OCI-LY1 (cell line): ENCODE results near the gene TOB1.

Source experiments
- H2AFZ ChIP-seq: fragments of 200-600 bp; sonication (generic), shearing (Covaris generic); 2 replicates; pipeline ENCODE4 v1.6.0; 2014; ENCODE audit warnings: antibody characterized with exemption, mild to moderate bottlenecking, low read length
- H3F3A ChIP-seq: fragments of 200-600 bp; sonication (generic), shearing (Covaris generic); 2 replicates; pipeline ENCODE4 v1.6.0; 2014; ENCODE audit warnings: mild to moderate bottlenecking, antibody characterized with exemption, low read length, moderate library complexity; ENCODE audit not compliant: insufficient read depth
- H3K27ac ChIP-seq: fragments of 200-600 bp; sonication (generic); 2 replicates; pipeline ENCODE4 v1.5.1; 2014; ENCODE audit warnings: low read length, mixed run types, mild to moderate bottlenecking, low read depth; ENCODE audit not compliant: poor library complexity, severe bottlenecking
- H3K27me3 ChIP-seq: fragments of 200-600 bp; sonication (generic); 2 replicates; pipeline ENCODE4 v1.6.0; 2014; ENCODE audit warnings: antibody characterized with exemption, mild to moderate bottlenecking, low read length, moderate library complexity; ENCODE audit not compliant: insufficient read depth
- H3K36me3 ChIP-seq: fragments of 200-600 bp; sonication (generic); 2 replicates; pipeline ENCODE4 v1.6.1; 2014; ENCODE audit warnings: mild to moderate bottlenecking, antibody characterized with exemption, low read length, moderate library complexity, mixed read lengths; ENCODE audit not compliant: insufficient read depth
- H3K4me1 ChIP-seq: fragments of 200-600 bp; sonication (generic); 2 replicates; pipeline ENCODE4 v1.5.1; 2014; ENCODE audit warnings: mild to moderate bottlenecking, low read length, moderate library complexity; ENCODE audit not compliant: insufficient read depth, severe bottlenecking
- H3K4me2 ChIP-seq: fragments of 200-600 bp; sonication (generic), shearing (Covaris generic); 2 replicates; pipeline ENCODE4 v1.6.1; 2014; ENCODE audit warnings: low read length
- H3K4me3 ChIP-seq: fragments of 200-600 bp; sonication (generic); 2 replicates; pipeline ENCODE4 v1.5.1; 2014; ENCODE audit warnings: low read length, low read depth, mild to moderate bottlenecking, mixed read lengths; ENCODE audit not compliant: poor library complexity, severe bottlenecking
- H3K79me2 ChIP-seq: fragments of 200-600 bp; shearing (Covaris generic); 2 replicates; pipeline ENCODE4 v1.6.1; 2016; ENCODE audit warnings: mixed run types, low read length, mixed read lengths; ENCODE audit not compliant: insufficient read depth
- H3K9ac ChIP-seq: fragments of 200-600 bp; sonication (generic), shearing (Covaris generic); 2 replicates; pipeline ENCODE4 v1.6.1; 2014; ENCODE audit warnings: mild to moderate bottlenecking, low read length, mixed read lengths
- H3K9me2 ChIP-seq: fragments of 200-600 bp; sonication (generic), shearing (Covaris generic); 2 replicates; pipeline ENCODE4 v1.6.1; 2014; ENCODE audit warnings: low read depth, mild to moderate bottlenecking, low read length, mixed read lengths
- H3K9me3 ChIP-seq: fragments of 200-600 bp; shearing (Covaris generic); 2 replicates; pipeline ENCODE4 v1.6.1; 2014; ENCODE audit warnings: low read length, mixed read lengths
- H4K20me1 ChIP-seq: fragments of 200-600 bp; sonication (generic), shearing (Covaris generic); 2 replicates; pipeline ENCODE4 v1.6.0; 2016; ENCODE audit warnings: mild to moderate bottlenecking, low read length; ENCODE audit not compliant: insufficient read depth
- CTCF ChIP-seq: fragments of 200-600 bp; sonication (generic), shearing (Covaris generic); IDR thresholded peaks from 2 replicates; pipeline ENCODE4 v1.5.1; 2017; ENCODE audit warnings: mild to moderate bottlenecking, antibody characterized with exemption, low read length, moderate library complexity, mixed read lengths
- EZH2 ChIP-seq: fragments of 200-600 bp; sonication (generic), shearing (Covaris generic); IDR thresholded peaks from 2 replicates; pipeline ENCODE4 v1.8.0; 2017; ENCODE audit warnings: borderline replicate concordance, mixed run types, mild to moderate bottlenecking, antibody characterized with exemption, low read length, moderate library complexity, mixed read lengths

The TOB1 gene

DNA sequence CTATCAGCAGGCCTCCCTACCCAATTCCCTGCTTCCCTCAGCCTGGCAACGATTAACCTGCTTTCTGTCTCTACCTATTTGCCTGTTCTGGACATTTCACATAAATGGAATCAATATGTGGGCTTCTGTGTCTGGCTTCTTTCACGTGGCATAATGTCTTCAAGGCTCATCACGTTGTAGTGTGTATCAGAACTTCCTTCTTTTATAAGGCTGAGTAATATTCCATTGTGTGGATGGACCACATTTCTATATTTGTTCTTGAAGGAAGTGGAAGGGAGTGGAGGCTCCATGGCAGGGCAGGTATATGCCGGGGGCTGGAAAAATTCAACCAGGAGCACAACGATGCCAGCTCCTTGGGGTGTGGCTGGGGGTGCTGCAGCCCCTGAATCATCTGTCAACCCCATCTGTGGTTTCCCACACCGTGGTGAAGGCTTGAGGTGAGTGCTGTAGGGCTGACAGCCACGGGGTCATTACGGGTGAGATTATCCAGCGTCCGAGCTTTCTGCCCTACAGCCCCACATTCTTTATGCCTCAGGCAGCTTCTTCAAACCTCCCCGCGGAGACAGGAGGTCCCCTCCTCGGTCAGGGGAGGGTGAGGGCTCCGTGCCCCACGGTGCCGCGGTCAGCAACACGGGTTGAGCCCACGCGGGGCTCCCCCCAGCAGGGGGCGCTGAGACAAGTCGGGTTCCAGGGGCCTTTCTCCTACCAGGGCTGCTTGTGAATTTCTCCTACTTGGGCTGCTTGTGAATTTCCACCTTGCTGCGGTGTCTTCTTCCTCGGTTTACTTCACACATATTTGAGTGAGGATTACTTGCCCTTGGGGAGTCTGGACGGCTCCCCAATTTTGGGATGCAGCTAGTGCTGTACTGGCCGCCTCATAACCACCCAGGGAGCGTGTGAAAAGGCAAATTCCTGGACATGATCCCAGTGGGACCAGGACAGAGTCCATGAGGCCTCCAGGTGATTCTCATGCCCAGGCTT lies 49.1 kb downstream of the TOB1 start:
- H3K4me3 ChIP-seq: no peak overlapping the region
- H3K27ac ChIP-seq: no peak overlapping the region
- H4K20me1 ChIP-seq: no peaks in the 10 kb centered on the region
- TF ChIP-seq EZH2 (no peak), CTCF (peak; percentile 89)
- no peaks in the 10 kb centered on the region for H3K9me2 ChIP-seq
- H3K4me2 ChIP-seq: no peak overlapping the region
- H3K36me3 ChIP-seq: no peaks in the 10 kb centered on the region
- no peaks in the 10 kb centered on the region for H3K79me2 ChIP-seq
- no peaks in the 10 kb centered on the region for H3K4me1 ChIP-seq
- no peak overlapping the region for H3K9ac ChIP-seq
- H2AFZ ChIP-seq: no peak overlapping the region
- H3K9me3 ChIP-seq: no peaks in the 10 kb centered on the region
- no peaks in the 10 kb centered on the region; the same call in 1 of the 2 replicates for H3K27me3 ChIP-seq
- no peaks in the 10 kb centered on the region for H3F3A ChIP-seq

DNA sequence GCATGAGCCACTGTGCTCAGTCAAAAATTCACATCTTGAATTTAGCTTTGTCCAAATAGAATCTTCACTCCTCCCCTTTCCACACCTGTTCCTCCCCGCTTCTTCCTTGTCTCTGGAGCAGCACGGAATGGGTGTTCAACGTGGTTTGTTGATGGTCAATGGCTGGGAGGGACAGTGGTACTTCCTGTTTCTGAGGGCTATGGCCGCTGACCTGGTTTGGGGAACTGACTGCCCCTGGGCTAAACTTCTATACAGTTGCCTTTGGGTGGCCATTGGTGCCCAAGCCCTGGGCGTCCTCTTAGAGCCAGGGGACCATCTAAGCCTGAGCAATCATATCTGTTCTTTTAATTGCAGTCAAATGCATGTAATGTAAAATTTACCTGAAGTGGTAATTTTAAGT lies 49.9 kb downstream of the TOB1 start:
- Histone ChIP-seq H3K9me3 (no peaks in the 10 kb centered on the region), H3K9ac (no peak overlapping the region)
- no peak for TF ChIP-seq CTCF
- TF ChIP-seq EZH2: no peak

GRCh38 chr17:50815400-50815799 lies 50.8 kb downstream of the TOB1 start:
- no peak overlapping the region for H3K27ac ChIP-seq
- H3F3A ChIP-seq: no peaks in the 10 kb centered on the region
- TF ChIP-seq CTCF (no peak), EZH2 (no peak)
- no peaks in the 10 kb centered on the region for H3K9me2 ChIP-seq
- H2AFZ ChIP-seq: no peak overlapping the region
- H4K20me1 ChIP-seq: no peaks in the 10 kb centered on the region
- H3K27me3 ChIP-seq: no peaks in the 10 kb centered on the region; the same call in 1 of the 2 replicates
- H3K4me1 ChIP-seq: no peaks in the 10 kb centered on the region
- H3K4me3 ChIP-seq: no peak overlapping the region
- H3K79me2 ChIP-seq: no peaks in the 10 kb centered on the region
- H3K36me3 ChIP-seq: no peaks in the 10 kb centered on the region
- H3K9ac ChIP-seq: no peak overlapping the region
- H3K4me2 ChIP-seq: no peak overlapping the region
- H3K9me3 ChIP-seq: no peaks in the 10 kb centered on the region

More for the DNA sequence above, 49.9 kb downstream of the TOB1 start:
- H3K4me2 ChIP-seq: no peak overlapping the region
- no peaks in the 10 kb centered on the region for H3F3A ChIP-seq
- no peaks in the 10 kb centered on the region for H4K20me1 ChIP-seq
- no peaks in the 10 kb centered on the region for H3K79me2 ChIP-seq
- H2AFZ ChIP-seq: no peak overlapping the region
- no peaks in the 10 kb centered on the region for H3K36me3 ChIP-seq
- no peaks in the 10 kb centered on the region; the same call in 1 of the 2 replicates for H3K27me3 ChIP-seq
- H3K4me3 ChIP-seq: no peak overlapping the region
- H3K9me2 ChIP-seq: no peaks in the 10 kb centered on the region
- H3K27ac ChIP-seq: no peak overlapping the region
- no peaks in the 10 kb centered on the region for H3K4me1 ChIP-seq
